Hematopoietic multipotent progenitor cell treated with erythropoietin and hydrocortisone succinate and interleukin-3 and kit ligand, for 17 days (in vitro differentiated cells): ENCODE measurements around the gene OR8D1.

ENCODE experiments used
- DNase-seq: peaks from one replicate; pipeline ENCODE4 v3.0.0-alpha.2; 2015; ENCODE audit warnings: low spot score

Gene OR8D1

GRCh38 chr11:124313849-124314248 lies at the start of gene OR8D1:
Gene OR8D1 (minus strand): TSS chr11:124313949. CDS start chr11:124310766, 3,183 bp downstream.
- no peak for DNase-seq

- DNase-seq, result no peak
Measured at GRCh38 chr11:124359566-124359965, 45.8 kb upstream of the OR8D1 start.

- DNase-seq, result no peak
Measured at GRCh38 chr11:124346311-124346955, 32.7 kb upstream of the OR8D1 start.

GRCh38 chr11:124344346-124344745 lies 30.6 kb upstream of the OR8D1 start:
- no peak for DNase-seq

- DNase-seq, result no peak
Measured at GRCh38 chr11:124340142-124340447, 26.3 kb upstream of the OR8D1 start.

- DNase-seq, result no peak
Measured at GRCh38 chr11:124339396-124340141, 25.8 kb upstream of the OR8D1 start.

- DNase-seq, result no peak
Measured at GRCh38 chr11:124331873-124332272, 18.1 kb upstream of the OR8D1 start.

GRCh38 chr11:124329787-124330478 lies 16.2 kb upstream of the OR8D1 start:
- no peak for DNase-seq

GRCh38 chr11:124327775-124328174 lies 14.0 kb upstream of the OR8D1 start:
- DNase-seq, result no peak

- DNase-seq, result no peak
Measured at GRCh38 chr11:124322356-124322755, 8.6 kb upstream of the OR8D1 start.

- DNase-seq, result no peak
Measured at GRCh38 chr11:124320097-124320496, 6.3 kb upstream of the OR8D1 start, which contains the start of gene OR8D2. Gene OR8D2 (minus strand): TSS chr11:124320197. CDS start chr11:124320197, 0 bp downstream.

GRCh38 chr11:124315052-124315451 lies 1.3 kb upstream of the OR8D1 start:
- no peak for DNase-seq

- no peak for DNase-seq
Measured at GRCh38 chr11:124313131-124313530, 618 bp downstream of the OR8D1 start.

- DNase-seq, result no peak
Measured at GRCh38 chr11:124311670-124312069, 2.1 kb downstream of the OR8D1 start.

- DNase-seq, result no peak
Measured at GRCh38 chr11:124311269-124311668, 2.5 kb downstream of the OR8D1 start.

GRCh38 chr11:124310721-124311120 lies 3.0 kb downstream of the OR8D1 start:
- DNase-seq, result no peak

GRCh38 chr11:124307093-124307492 lies 6.7 kb downstream of the OR8D1 start:
- no peak for DNase-seq

- no peak for DNase-seq
Measured at GRCh38 chr11:124302347-124303125, 11.2 kb downstream of the OR8D1 start.

- DNase-seq, result no peak
Measured at GRCh38 chr11:124301548-124301947, 12.2 kb downstream of the OR8D1 start.

- DNase-seq, result no peak
Measured at GRCh38 chr11:124297921-124298320, 15.8 kb downstream of the OR8D1 start.

GRCh38 chr11:124296016-124296415 lies 17.7 kb downstream of the OR8D1 start:
- DNase-seq, result no peak

- DNase-seq, result no peak
Measured at GRCh38 chr11:124294687-124295086, 19.1 kb downstream of the OR8D1 start.
